Thyroid gland (tissue), 4 donors: Measurements from ENCODE around the gene ITIH1. TPM values are rescaled to one million over a fixed set of nuclear protein-coding genes. Genes with fewer than 3 reads are reported as not detected.
"Not testable (repeated sequence)": the region's sequence is repeated elsewhere in the genome, so short reads cannot be mapped to it uniquely, and the experiment has no call there.

ENCODE experiments used
- DNase-seq, 2 donors: peaks; one replicate each; pipeline ENCODE4 v3.0.0-alpha.2; 2019
- H3K27ac ChIP-seq, 3 donors: fragments of 200-600 bp; sonication (generic); 1 replicate in 2 of 3; 2 replicates in 1 of 3; pipeline ENCODE4 v1.5.1; 2016 to 2019; ENCODE audit warnings: mild to moderate bottlenecking in 1 of 3, moderate library complexity in 1 of 3
- H3K27me3 ChIP-seq: fragments of 200-600 bp; sonication (generic); one replicate; pipeline ENCODE4 v1.5.1; 2019
- H3K36me3 ChIP-seq, 2 donors: fragments of 200-600 bp; sonication (generic); one replicate each; pipeline ENCODE4 v1.5.1; 2016 to 2019
- H3K4me1 ChIP-seq, 2 donors: fragments of 200-600 bp; sonication (generic); one replicate each; pipeline ENCODE4 v1.5.1; 2017 to 2019
- H3K4me3 ChIP-seq, 3 donors: fragments of 200-600 bp; sonication (generic); replicated peaks in 1 of 3; 1 replicate in 2 of 3; 2 replicates in 1 of 3; pipeline ENCODE4 v1.5.1; 2016; ENCODE audit warnings: mild to moderate bottlenecking in 1 of 3
- H3K9me3 ChIP-seq: fragments of 200-600 bp; sonication (generic); one replicate; pipeline ENCODE4 v1.5.1; 2017
- POLR2A ChIP-seq, 2 donors: fragments of 450-650 bp; IDR thresholded peaks; one replicate each; pipeline ENCODE4 v1.6.1; 2017; ENCODE audit warnings: antibody characterized with exemption in 2 of 2, mild to moderate bottlenecking in 2 of 2, moderate library complexity in 1 of 2
- WGBS, 2 donors: methylation state at CpG; one replicate each; pipeline ENCODE4 v1.1.5; 2017; 5-methylcytosine and 5-hydroxymethylcytosine counted together
- intact Hi-C: fragments of 100-400 bp; cut with DNase I; formaldehyde crosslinking; loops from one replicate; pipeline ENCODE4 v1.15.1; 2023
- total RNA-seq, 4 donors: library from RNA; depleted of rRNA; stranded (reverse); fragments of >200 nt; gene quantifications; one replicate each; pipeline ENCODE4 v1.2.3, GENCODE V29; 2016
- TF ChIP-seq, protein P1 (sequence below), 6 experiments: fragments of 200-600 bp in 3 of 6; fragments of 450-650 bp in 3 of 6; sonication (generic) in 3 of 6; IDR thresholded peaks; one replicate each; pipeline ENCODE4 v1.5.1; 2016 to 2019; ENCODE audit warnings: antibody characterized with exemption in 6 of 6, mild to moderate bottlenecking in 2 of 6, inconsistent platforms in 1 of 6, moderate library complexity in 1 of 6

The ITIH1 gene
- not detected for total RNA-seq

DNA sequence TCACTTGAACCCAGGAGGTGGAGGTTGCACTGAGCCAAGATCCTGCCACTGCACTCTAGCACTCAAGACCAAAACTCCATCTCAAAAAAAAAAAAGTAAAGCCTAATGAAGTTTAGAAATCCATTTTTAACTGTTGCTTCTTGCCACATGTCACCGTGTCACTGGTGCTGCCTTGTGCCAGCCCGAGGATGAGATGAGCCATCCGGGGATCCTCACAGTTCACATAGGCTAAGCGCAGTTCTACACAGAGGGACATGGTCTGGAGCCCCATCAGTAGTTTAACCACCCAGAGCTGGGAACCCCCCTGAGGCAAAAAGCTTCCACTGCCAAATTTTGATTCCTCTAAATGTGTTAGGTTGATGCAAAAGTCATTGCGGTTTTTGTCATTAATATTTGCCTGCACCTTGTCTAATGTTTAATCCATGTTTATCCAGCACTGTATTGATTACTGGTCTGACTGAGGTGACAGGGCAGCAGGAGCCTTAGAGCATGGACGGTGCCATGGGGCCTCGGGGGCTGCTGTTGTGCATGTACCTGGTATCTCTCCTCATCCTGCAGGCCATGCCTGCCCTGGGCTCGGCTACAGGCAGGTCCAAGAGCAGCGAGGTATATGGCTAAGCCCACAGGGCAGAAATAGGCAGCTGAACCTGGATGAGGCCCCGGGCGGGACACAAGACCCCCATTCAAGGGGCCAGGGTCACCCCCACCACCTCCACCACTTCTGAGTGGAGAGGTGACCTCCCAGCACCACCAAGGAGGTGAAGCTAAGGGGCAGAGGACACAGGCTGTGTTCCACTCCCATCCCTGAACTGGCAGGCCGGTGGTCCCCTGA, at the start of gene ITIH1:
ITIH1 (plus strand) TSS at position 473 of the 832 bp plus-strand sequence; CDS start at position 490, 17 bp downstream.
- no peak for DNase-seq
- WGBS, 2 donors = 83 to 84% methylated on average over 10 to 11 of the region's 12 CpGs
- H3K4me3 ChIP-seq = no peak within 1 kb of the TSS
- H3K27me3 ChIP-seq = no peaks in the 10 kb centered on the region
- TF ChIP-seq, protein P1, sequence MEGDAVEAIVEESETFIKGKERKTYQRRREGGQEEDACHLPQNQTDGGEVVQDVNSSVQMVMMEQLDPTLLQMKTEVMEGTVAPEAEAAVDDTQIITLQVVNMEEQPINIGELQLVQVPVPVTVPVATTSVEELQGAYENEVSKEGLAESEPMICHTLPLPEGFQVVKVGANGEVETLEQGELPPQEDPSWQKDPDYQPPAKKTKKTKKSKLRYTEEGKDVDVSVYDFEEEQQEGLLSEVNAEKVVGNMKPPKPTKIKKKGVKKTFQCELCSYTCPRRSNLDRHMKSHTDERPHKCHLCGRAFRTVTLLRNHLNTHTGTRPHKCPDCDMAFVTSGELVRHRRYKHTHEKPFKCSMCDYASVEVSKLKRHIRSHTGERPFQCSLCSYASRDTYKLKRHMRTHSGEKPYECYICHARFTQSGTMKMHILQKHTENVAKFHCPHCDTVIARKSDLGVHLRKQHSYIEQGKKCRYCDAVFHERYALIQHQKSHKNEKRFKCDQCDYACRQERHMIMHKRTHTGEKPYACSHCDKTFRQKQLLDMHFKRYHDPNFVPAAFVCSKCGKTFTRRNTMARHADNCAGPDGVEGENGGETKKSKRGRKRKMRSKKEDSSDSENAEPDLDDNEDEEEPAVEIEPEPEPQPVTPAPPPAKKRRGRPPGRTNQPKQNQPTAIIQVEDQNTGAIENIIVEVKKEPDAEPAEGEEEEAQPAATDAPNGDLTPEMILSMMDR (IDR thresholded peaks at IDR 0.05) = no peak
- no peak for TF ChIP-seq POLR2A (IDR thresholded peaks at IDR 0.05)
- H3K27ac ChIP-seq = no peak within 1 kb of the TSS
- H3K9me3 ChIP-seq = no peaks in the 10 kb centered on the region
- no peaks in the 10 kb centered on the region for H3K36me3 ChIP-seq
- H3K4me1 ChIP-seq = no peaks in the 10 kb centered on the region
- intact Hi-C loops = no loop called here

DNA sequence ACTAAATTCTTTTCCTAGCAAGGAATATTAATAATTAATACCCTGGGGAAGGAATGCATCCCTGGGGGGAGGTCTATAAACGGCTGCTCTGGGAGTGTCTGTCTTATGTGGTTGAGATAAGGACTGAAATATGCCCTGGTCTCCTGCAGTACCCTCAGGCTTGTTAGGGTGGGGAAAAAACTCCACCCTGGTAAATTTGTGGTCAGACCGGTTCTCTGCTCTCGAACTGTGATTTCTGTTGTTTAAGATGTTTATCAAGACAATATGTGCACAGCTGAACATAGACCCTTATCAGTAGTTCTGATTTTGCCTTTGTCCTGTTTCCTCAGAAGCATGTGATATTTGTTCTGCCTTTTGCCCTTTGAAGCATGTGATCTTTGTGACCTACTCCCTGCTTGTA, 48.6 kb upstream of the ITIH1 start:
- H3K9me3 ChIP-seq, intact Hi-C loops, H3K4me1 ChIP-seq, H3K27me3 ChIP-seq, DNase-seq, H3K27ac ChIP-seq, H3K4me3 ChIP-seq: not testable (repeated sequence)
- peaks cover 0 to 14% of the 10 kb centered on the region in 2 donors for H3K36me3 ChIP-seq
- WGBS, 2 donors = 77 to 89% methylated on average over 3 of the region's 3 CpGs

GRCh38 chr3:52730681-52731080, 46.7 kb upstream of the ITIH1 start:
- intact Hi-C loops = no loop called here
- Histone ChIP-seq H3K9me3 (no peaks in the 10 kb centered on the region), H3K36me3 (peaks cover 0 to 29% of the 10 kb centered on the region in 2 donors), H3K27ac (no peak overlapping the region), H3K27me3 (no peaks in the 10 kb centered on the region), H3K4me1 (no peaks in the 10 kb centered on the region), H3K4me3 (no peak overlapping the region)
- no peak for DNase-seq
- TF ChIP-seq, protein P1 (IDR thresholded peaks at IDR 0.05) = no peak
- no peak for TF ChIP-seq POLR2A (IDR thresholded peaks at IDR 0.05)

DNA sequence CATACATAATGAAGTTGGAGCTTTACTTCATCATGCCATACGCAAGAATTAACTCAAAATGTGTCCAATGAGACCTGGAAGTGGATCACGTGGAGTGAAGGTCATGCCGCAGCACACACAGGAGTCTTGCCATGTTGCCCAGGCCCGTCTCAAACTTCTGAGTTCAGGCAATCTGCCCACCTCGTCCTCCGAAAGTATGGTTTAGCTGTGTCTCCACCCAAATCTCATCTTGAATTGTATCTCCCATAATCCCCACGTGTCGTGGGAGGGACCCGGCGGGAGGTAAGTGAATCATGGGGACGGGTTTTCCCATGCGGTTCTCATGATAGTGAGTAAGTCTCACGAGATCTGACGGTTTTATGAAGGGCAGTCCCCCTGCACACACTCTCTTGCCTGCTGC, 45.8 kb upstream of the ITIH1 start:
- WGBS, 2 donors = 90 to 98% methylated on average over 14 of the region's 14 CpGs
- intact Hi-C loops = no loop called here
- H3K4me3 ChIP-seq = no peak overlapping the region
- DNase-seq = no peak
- no peaks in the 10 kb centered on the region for H3K27me3 ChIP-seq
- TF ChIP-seq, protein P1 (IDR thresholded peaks at IDR 0.05) = no peak
- TF ChIP-seq POLR2A (IDR thresholded peaks at IDR 0.05) = no peak
- H3K36me3 ChIP-seq = peaks cover 0 to 36% of the 10 kb centered on the region in 2 donors
- H3K27ac ChIP-seq = no peak overlapping the region
- no peaks in the 10 kb centered on the region for H3K9me3 ChIP-seq
- no peaks in the 10 kb centered on the region for H3K4me1 ChIP-seq

DNA sequence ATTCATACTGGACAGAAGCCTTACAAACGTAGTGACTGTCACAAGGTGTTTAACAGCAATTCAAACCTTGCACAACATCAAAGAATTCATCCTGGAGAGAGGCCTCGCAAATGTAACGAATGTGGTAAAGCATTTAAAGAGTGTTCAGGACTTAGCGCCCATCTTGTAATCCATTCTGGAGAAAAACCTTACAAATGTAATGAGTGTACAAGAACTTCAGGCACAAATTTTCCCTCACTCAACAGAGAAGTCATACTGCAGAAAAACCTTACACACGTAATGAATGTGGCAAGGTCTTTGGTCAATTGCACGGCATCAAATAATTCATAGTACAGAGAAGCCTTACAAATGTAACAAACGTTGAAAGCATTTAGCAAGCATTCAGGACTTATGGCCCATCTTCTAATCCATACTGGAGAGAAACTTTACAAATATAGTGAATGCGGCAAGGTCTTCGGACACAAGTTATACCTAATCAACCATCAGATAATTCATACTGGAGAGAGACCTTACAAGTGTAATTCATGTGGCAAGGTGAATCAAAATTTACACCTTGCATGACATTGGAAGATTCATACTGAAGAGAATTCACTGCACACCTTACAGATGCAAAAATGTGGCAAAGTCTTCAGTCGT, 44.0 kb upstream of the ITIH1 start:
- WGBS, 2 donors = 92 to 97% methylated on average over 10 of the region's 10 CpGs
- no peak for DNase-seq
- H3K27me3 ChIP-seq = no peaks in the 10 kb centered on the region
- no peaks in the 10 kb centered on the region for H3K9me3 ChIP-seq
- no peak overlapping the region for H3K4me3 ChIP-seq
- H3K27ac ChIP-seq = no peak overlapping the region
- TF ChIP-seq, protein P1 (IDR thresholded peaks at IDR 0.05) = no peak
- no peaks in the 10 kb centered on the region for H3K4me1 ChIP-seq
- intact Hi-C loops = no loop called here
- peaks cover 10 to 47% of the 10 kb centered on the region in 2 donors for H3K36me3 ChIP-seq
